Suprapubic skin (tissue), 4 donors: ENCODE results near the gene VARS1. TPM values are rescaled to one million over a fixed set of nuclear protein-coding genes. Genes with fewer than 3 reads are reported as not detected.

ENCODE experiments used
- DNase-seq, 2 donors: peaks; one replicate each; pipeline ENCODE4 v3.0.0-alpha.2; 2019; ENCODE audit warnings: low spot score in 2 of 2
- H3K27ac ChIP-seq: fragments of 200-600 bp; sonication (generic); one replicate; pipeline ENCODE4 v1.5.1; 2019
- H3K27me3 ChIP-seq: fragments of 200-600 bp; sonication (generic); one replicate; pipeline ENCODE4 v1.5.1; 2019
- H3K36me3 ChIP-seq: fragments of 200-600 bp; sonication (generic); one replicate; pipeline ENCODE4 v1.5.1; 2019
- H3K4me1 ChIP-seq: fragments of 200-600 bp; sonication (generic); one replicate; pipeline ENCODE4 v1.5.1; 2019
- H3K4me3 ChIP-seq: fragments of 200-600 bp; sonication (generic); one replicate; pipeline ENCODE4 v1.5.1; 2019; ENCODE audit warnings: mild to moderate bottlenecking
- H3K9me3 ChIP-seq: fragments of 200-600 bp; sonication (generic); one replicate; pipeline ENCODE4 v1.5.1; 2019
- EP300 ChIP-seq: sonication (generic); formaldehyde crosslinking; IDR thresholded peaks from one replicate; pipeline ENCODE4 v1.6.1; 2017; ENCODE audit warnings: antibody characterized with exemption
- POLR2A ChIP-seq, 2 donors: fragments of 450-650 bp; IDR thresholded peaks; one replicate each; pipeline ENCODE4 v1.6.1; 2017; ENCODE audit warnings: antibody characterized with exemption in 2 of 2, mild to moderate bottlenecking in 2 of 2, moderate library complexity in 2 of 2
- POLR2AphosphoS5 ChIP-seq, 3 donors: sonication (generic); formaldehyde crosslinking; IDR thresholded peaks; one replicate each; pipeline ENCODE4 v1.6.1; 2017; ENCODE audit warnings: antibody characterized with exemption in 3 of 3
- WGBS: methylation state at CpG from one replicate; pipeline ENCODE4 v1.1.5; 2018; 5-methylcytosine and 5-hydroxymethylcytosine counted together
- total RNA-seq, 4 donors: library from RNA; depleted of rRNA; stranded (reverse); fragments of >200 nt; gene quantifications; one replicate each; pipeline ENCODE4 v1.1.0, GENCODE V29; 2016
- TF ChIP-seq, protein P1 (sequence below), 2 donors: fragments of 200-600 bp in 1 of 2; fragments of 450-650 bp in 1 of 2; sonication (generic) in 1 of 2; IDR thresholded peaks; one replicate each; pipeline ENCODE4 v1.5.1; 2016 to 2019; ENCODE audit warnings: antibody characterized with exemption in 2 of 2, mild to moderate bottlenecking in 1 of 2, moderate library complexity in 1 of 2

The VARS1 gene
- total RNA-seq, 4 donors from 2014 or later: 48.8 to 60.0 (median 59.1) TPM

DNA sequence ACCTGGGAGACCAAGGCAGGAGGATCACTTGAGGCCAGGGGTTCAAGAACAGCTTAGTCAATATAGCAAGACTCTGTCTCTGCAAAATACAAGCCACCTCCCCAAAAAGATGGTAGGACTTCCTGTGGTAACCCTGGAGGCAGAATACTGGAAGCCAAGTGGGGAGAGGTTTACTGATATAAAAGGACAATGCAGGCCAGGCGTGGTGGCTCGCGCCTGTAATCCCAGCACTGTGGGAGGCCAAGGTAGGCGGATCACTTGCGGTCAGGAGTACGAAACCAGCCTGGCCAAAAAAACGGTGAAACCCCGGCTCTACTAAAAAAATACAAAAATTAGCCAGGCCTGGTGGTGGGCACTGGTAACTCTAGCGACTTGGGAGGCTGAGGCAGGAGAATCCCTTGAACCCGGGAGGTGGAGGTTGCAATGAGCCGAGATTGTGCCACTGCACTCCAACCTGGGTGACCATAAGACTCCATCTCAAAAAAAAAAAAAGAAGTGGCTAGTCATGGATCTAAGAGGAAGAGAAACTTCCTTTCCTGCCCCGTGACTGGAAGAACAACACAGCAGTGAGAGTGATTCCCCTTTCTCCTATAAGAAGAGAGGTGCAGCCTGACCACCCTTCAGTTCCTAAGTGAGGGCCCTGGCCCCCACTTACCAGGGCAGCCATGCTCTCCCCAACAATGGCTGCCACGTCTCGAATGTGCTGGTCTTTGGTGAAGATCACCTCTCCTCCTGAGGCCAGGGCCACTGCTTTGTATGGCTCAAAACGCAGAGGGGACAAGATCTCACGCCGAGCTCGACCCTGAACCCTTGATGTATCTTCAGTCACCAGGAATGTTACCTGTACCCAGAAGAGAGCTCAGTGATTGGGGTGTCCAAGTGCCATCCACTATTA, 26.9 kb downstream of the VARS1 start:
- no peak overlapping the region for H3K27ac ChIP-seq
- WGBS: 89% methylated on average over 18 of the region's 18 CpGs
- no peak overlapping the region for H3K4me3 ChIP-seq
- no peak for DNase-seq
- TF ChIP-seq, protein P1, sequence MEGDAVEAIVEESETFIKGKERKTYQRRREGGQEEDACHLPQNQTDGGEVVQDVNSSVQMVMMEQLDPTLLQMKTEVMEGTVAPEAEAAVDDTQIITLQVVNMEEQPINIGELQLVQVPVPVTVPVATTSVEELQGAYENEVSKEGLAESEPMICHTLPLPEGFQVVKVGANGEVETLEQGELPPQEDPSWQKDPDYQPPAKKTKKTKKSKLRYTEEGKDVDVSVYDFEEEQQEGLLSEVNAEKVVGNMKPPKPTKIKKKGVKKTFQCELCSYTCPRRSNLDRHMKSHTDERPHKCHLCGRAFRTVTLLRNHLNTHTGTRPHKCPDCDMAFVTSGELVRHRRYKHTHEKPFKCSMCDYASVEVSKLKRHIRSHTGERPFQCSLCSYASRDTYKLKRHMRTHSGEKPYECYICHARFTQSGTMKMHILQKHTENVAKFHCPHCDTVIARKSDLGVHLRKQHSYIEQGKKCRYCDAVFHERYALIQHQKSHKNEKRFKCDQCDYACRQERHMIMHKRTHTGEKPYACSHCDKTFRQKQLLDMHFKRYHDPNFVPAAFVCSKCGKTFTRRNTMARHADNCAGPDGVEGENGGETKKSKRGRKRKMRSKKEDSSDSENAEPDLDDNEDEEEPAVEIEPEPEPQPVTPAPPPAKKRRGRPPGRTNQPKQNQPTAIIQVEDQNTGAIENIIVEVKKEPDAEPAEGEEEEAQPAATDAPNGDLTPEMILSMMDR (IDR thresholded peaks at IDR 0.05): no peak
- TF ChIP-seq EP300 (no peak), POLR2A (IDR thresholded peaks at IDR 0.05) (no peak), POLR2AphosphoS5 (IDR thresholded peaks at IDR 0.05) (no peak)
- peaks cover 20% of the 10 kb centered on the region for H3K4me1 ChIP-seq
- no peaks in the 10 kb centered on the region for H3K27me3 ChIP-seq
- no peaks in the 10 kb centered on the region for H3K36me3 ChIP-seq
- no peaks in the 10 kb centered on the region for H3K9me3 ChIP-seq

DNA sequence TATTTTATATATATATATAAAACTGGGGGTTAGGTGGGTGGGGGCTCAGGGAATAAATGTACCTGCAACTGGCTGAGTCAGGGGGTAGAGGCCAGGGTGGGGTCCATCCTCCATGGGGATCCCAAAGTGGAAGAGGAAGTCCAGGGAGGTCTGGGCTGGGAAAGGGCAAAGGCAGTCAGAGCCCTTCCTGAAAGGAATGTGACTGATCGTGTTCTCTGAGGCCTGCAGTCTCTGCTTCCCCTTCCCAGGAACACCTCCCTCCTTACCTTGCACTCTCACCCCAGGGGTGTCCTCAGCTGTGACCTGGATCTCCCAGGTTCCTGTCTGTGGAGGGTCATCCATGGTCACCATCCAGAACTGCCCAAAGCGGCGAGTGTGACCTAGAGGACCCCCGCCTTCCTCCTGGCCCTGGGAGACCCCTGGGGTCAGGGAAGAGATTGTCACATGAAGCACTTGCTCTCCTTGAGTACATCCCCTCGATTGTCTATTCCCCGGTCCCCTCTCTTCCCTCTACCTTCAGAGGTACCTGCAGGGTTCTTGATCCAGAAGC, 28.4 kb downstream of the VARS1 start:
- no peaks in the 10 kb centered on the region for H3K36me3 ChIP-seq
- TF ChIP-seq, protein P1 (IDR thresholded peaks at IDR 0.05): no peak
- no peak for TF ChIP-seq EP300
- no peak for TF ChIP-seq POLR2AphosphoS5 (IDR thresholded peaks at IDR 0.05)
- TF ChIP-seq POLR2A (IDR thresholded peaks at IDR 0.05): no peak
- H3K27ac ChIP-seq: no peak overlapping the region
- no peaks in the 10 kb centered on the region for H3K27me3 ChIP-seq
- 84% methylated on average over 5 of the region's 6 CpGs for WGBS
- H3K9me3 ChIP-seq: no peaks in the 10 kb centered on the region
- no peak for DNase-seq
- peaks cover 26% of the 10 kb centered on the region for H3K4me1 ChIP-seq
- no peak overlapping the region for H3K4me3 ChIP-seq

GRCh38 chr6:31765910-31766794, 29.4 kb downstream of the VARS1 start:
- WGBS: 63% methylated on average over 17 of the region's 42 CpGs
- H3K36me3 ChIP-seq: peaks cover 8% of the 10 kb centered on the region
- TF ChIP-seq, protein P1 (IDR thresholded peaks at IDR 0.05): no peak
- TF ChIP-seq POLR2A (IDR thresholded peaks at IDR 0.05) (no peak), POLR2AphosphoS5 (IDR thresholded peaks at IDR 0.05) (no peak), EP300 (no peak)
- no peaks in the 10 kb centered on the region for H3K9me3 ChIP-seq
- DNase-seq: no peak
- H3K4me3 ChIP-seq: peak overlapping the region; percentile 15
- no peak overlapping the region for H3K27ac ChIP-seq
- H3K27me3 ChIP-seq: no peaks in the 10 kb centered on the region
- peaks cover 26% of the 10 kb centered on the region for H3K4me1 ChIP-seq

DNA sequence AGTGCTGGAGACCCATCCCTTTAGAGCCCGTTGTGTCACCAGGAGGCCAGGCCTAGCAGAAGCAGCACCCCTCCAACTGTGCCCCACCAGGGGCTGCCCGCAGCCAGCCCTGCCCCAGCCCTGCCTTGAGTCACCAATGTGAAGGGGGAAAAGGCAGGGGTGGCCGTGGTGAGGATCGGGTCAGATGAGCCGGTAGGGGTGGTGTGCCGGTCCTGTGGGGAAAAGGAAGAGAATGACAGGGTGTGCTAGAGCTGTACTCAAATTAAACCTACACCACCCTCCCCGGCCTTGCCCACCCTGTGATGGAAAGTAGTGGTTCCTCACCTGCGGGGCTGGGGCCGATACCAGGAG, 30.0 kb downstream of the VARS1 start:
- Histone ChIP-seq H3K27me3 (no peaks in the 10 kb centered on the region), H3K36me3 (peaks cover 12% of the 10 kb centered on the region), H3K4me3 (no peak overlapping the region), H3K9me3 (no peaks in the 10 kb centered on the region), H3K4me1 (peaks cover 26% of the 10 kb centered on the region), H3K27ac (no peak overlapping the region)
- no peak for TF ChIP-seq POLR2A (IDR thresholded peaks at IDR 0.05)
- no peak for TF ChIP-seq EP300
- 78% methylated on average over 6 of the region's 9 CpGs for WGBS
- DNase-seq: no peak

DNA sequence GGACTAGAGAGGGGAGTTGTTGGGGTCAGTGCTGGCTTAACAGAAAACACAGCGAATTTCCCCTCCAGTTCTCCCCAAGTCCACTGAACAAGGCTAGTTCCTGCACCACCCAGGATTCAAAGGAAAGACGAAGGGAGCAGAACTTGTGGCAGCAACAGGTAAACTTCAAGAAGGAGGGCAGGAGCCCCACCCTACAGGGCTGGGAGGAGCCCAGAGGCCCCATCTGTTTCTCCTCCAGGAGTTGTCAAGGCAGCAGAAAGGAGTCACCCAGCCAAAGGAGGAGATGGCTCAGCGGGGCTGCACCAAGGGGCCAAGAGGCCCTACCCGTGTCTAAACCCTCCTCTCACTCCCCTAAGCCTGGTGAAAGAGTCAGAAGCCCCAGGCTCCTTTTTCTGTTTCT, 31.4 kb downstream of the VARS1 start:
- H3K4me3 ChIP-seq: no peak overlapping the region
- H3K9me3 ChIP-seq: no peaks in the 10 kb centered on the region
- DNase-seq: no peak
- H3K4me1 ChIP-seq: peaks cover 23% of the 10 kb centered on the region
- peaks cover 20% of the 10 kb centered on the region for H3K36me3 ChIP-seq
- H3K27me3 ChIP-seq: no peaks in the 10 kb centered on the region
- WGBS: 54% methylated on average over 4 of the region's 4 CpGs
- TF ChIP-seq POLR2AphosphoS5 (IDR thresholded peaks at IDR 0.05) (no peak), POLR2A (IDR thresholded peaks at IDR 0.05) (no peak), EP300 (no peak)
- TF ChIP-seq, protein P1 (IDR thresholded peaks at IDR 0.05): no peak
- no peak overlapping the region for H3K27ac ChIP-seq
